K562 (cell line): ENCODE measurements around the gene ASMTL. TPM values are rescaled to one million over a fixed set of nuclear protein-coding genes. Genes with fewer than 3 reads are reported as not detected.
A peak's percentile ranks its signal among the peaks of the same experiment; 100 is the strongest.

Experiments used
- ATAC-seq: fragments of 200-7000 bp; cut with Tn5 transposase; 3 replicates; pipeline ENCODE4 v1.9.1; 2020; ENCODE audit warnings: moderate library complexity
- BruUV-seq: library from RNA; stranded (reverse); fragments of 400-500 nt; replicated peaks from 2 replicates; lab custom pipeline; 2021; lab: Mats Ljungman, UMichigan
- CTCF ChIA-PET: fragments of 300-600 bp; formaldehyde crosslinking; extraction: SDS; loops from one replicate; lab custom pipeline; 2021; ENCODE audit warnings: low intra/inter-chr PET ratio; lab: Yijun Ruan, JAX
- POLR2A ChIA-PET: fragments of 300-600, 350-650 bp; sonication (Branson Sonifier 250); formaldehyde crosslinking; extraction: SDS; loops from one replicate; lab custom pipeline; 2021; ENCODE audit warnings: antibody characterized with exemption, inconsistent platforms; lab: Yijun Ruan, JAX
- DNase-seq, 4 experiments: peaks; one replicate each; pipeline versions ENCODE4 v3.0.0 to v3.0.0-alpha.2; 2011 to 2018; ENCODE audit warnings: low spot score in 3 of 4, mixed read lengths in 3 of 4; ENCODE audit errors: extremely low read depth in 1 of 4
- FAIRE-seq: peaks from 2 replicates; lab custom pipeline; 2011; peaks lifted over from hg19 to GRCh38; lab: Jason Lieb, UNC
- H2AFZ ChIP-seq: 2 replicates; pipeline ENCODE4 v1.6.0; 2011; ENCODE audit warnings: low read depth, low read length, control low read depth, inconsistent platforms
- H3K27ac ChIP-seq: fragments of 200-600 bp; 3 replicates; pipeline ENCODE4 v1.8.0; 2011; ENCODE audit warnings: low read depth, mild to moderate bottlenecking, control low read depth, inconsistent platforms, low read length, moderate library complexity, mixed read lengths; ENCODE audit errors: extremely low read depth
- H3K27me3 ChIP-seq, 2 experiments: fragments of 300-600 bp in 1 of 2; 2 replicates in 1 of 2; 3 replicates in 1 of 2; pipeline versions ENCODE4 v1.6.0 to v1.8.0; 2011; ENCODE audit warnings: inconsistent platforms in 2 of 2, low read length in 2 of 2, mild to moderate bottlenecking in 1 of 2, mixed read lengths in 1 of 2, moderate library complexity in 1 of 2; ENCODE audit not compliant: control insufficient read depth in 2 of 2, insufficient read depth in 2 of 2
- H3K36me3 ChIP-seq: fragments of 300-600 bp; 3 replicates; pipeline ENCODE4 v1.8.0; 2011; ENCODE audit warnings: mild to moderate bottlenecking, low read length, inconsistent platforms; ENCODE audit not compliant: control insufficient read depth, insufficient read depth
- H3K4me1 ChIP-seq, 2 experiments: fragments of 200-600 bp in 1 of 2; replicated peaks in 1 of 2; 2 replicates in 1 of 2; 3 replicates in 1 of 2; pipeline versions ENCODE4 v1.5.1 to v1.8.0; 2011; ENCODE audit warnings: inconsistent platforms in 2 of 2, low read length in 2 of 2, mild to moderate bottlenecking in 1 of 2, mixed read lengths in 1 of 2, moderate library complexity in 1 of 2; ENCODE audit not compliant: control insufficient read depth in 2 of 2, insufficient read depth in 2 of 2
- H3K4me2 ChIP-seq: 2 replicates; pipeline ENCODE4 v1.6.1; 2011; ENCODE audit warnings: low read length, control low read depth, inconsistent platforms, mixed read lengths; ENCODE audit not compliant: insufficient read depth
- H3K4me3 ChIP-seq: fragments of 200-600 bp; sonication (generic), shearing (Covaris generic); 2 replicates; pipeline ENCODE4 v1.5.1; 2016; ENCODE audit warnings: control low read depth, inconsistent platforms
- H3K79me2 ChIP-seq: fragments of 200-600 bp; 3 replicates; pipeline ENCODE4 v1.8.0; 2011; ENCODE audit warnings: low read length, inconsistent platforms; ENCODE audit not compliant: control insufficient read depth, insufficient read depth
- H3K9ac ChIP-seq, 2 experiments: 2 replicates each; pipeline versions ENCODE4 v1.6.0 to v1.6.1; 2011; ENCODE audit warnings: low read depth in 2 of 2, low read length in 2 of 2, control low read depth in 1 of 2, inconsistent platforms in 1 of 2, mild to moderate bottlenecking in 1 of 2, mixed read lengths in 1 of 2; ENCODE audit not compliant: insufficient read depth in 1 of 2
- H3K9me1 ChIP-seq: one replicate; pipeline ENCODE4 v1.6.0; 2011; ENCODE audit warnings: inconsistent platforms, mild to moderate bottlenecking, low read length, moderate library complexity; ENCODE audit not compliant: control insufficient read depth, insufficient read depth
- H3K9me3 ChIP-seq: replicated peaks from 2 replicates; pipeline ENCODE4 v1.5.1; 2011; ENCODE audit warnings: low read depth, low read length, inconsistent platforms; ENCODE audit not compliant: control insufficient read depth, insufficient read depth
- H4K20me1 ChIP-seq: replicated peaks from 2 replicates; pipeline ENCODE4 v1.6.1; 2011; ENCODE audit warnings: low read length, inconsistent platforms, mixed read lengths; ENCODE audit not compliant: control insufficient read depth, insufficient read depth
- BHLHE40 ChIP-seq: IDR thresholded peaks from 2 replicates; pipeline ENCODE4 v1.6.1; 2011; ENCODE audit warnings: low read length, improper control_type of control experiment
- CBFA2T2 ChIP-seq: fragments of 450-650 bp; conservative IDR thresholded peaks from 2 replicates; pipeline ENCODE4 v1.6.1; 2017; ENCODE audit warnings: mild to moderate bottlenecking
- FOSL1 ChIP-seq: fragments of 200-800 bp; sonication (Bioruptor generic); conservative IDR thresholded peaks from 2 replicates; pipeline ENCODE4 v1.6.1; 2016; ENCODE audit warnings: missing genetic modification characterization, missing compliant biosample characterization
- HMGN3 ChIP-seq: IDR thresholded peaks from 2 replicates; pipeline ENCODE4 v1.6.1; 2011; ENCODE audit warnings: borderline replicate concordance, low read depth, mild to moderate bottlenecking, mixed read lengths, low read length; ENCODE audit not compliant: insufficient read length; ENCODE audit errors: extremely low read depth
- HNRNPK ChIP-seq: fragments of 200-400 bp; formaldehyde crosslinking; IDR thresholded peaks from one replicate; pipeline ENCODE4 v1.6.1; 2018; ENCODE audit warnings: mild to moderate bottlenecking, low read depth, low read length; ENCODE audit not compliant: poor library complexity, severe bottlenecking
- MBD2 ChIP-seq: sonication (generic); IDR thresholded peaks from 2 replicates; pipeline ENCODE4 v1.6.1; 2016; ENCODE audit warnings: low read depth, borderline replicate concordance
- MYNN ChIP-seq, 2 experiments: sonication (generic); formaldehyde crosslinking in 1 of 2; IDR thresholded peaks; 2 replicates each; pipeline versions ENCODE4 v1.5.0 to v1.6.1; 2016 to 2020; ENCODE audit warnings: antibody characterized with exemption in 1 of 2, missing genetic modification reagents in 1 of 2
- POLR2A ChIP-seq: fragments of 450-650 bp; conservative IDR thresholded peaks from 2 replicates; pipeline ENCODE4 v1.6.1; 2016
- POLR2AphosphoS2 ChIP-seq: IDR thresholded peaks from 2 replicates; pipeline ENCODE4 v1.6.1; 2012; ENCODE audit warnings: low read length, improper control_type of control experiment
- POLR2AphosphoS5 ChIP-seq: IDR thresholded peaks from 2 replicates; pipeline ENCODE4 v1.6.1; 2011; ENCODE audit warnings: mild to moderate bottlenecking, low read depth, low read length, moderate library complexity; ENCODE audit not compliant: control insufficient read depth, insufficient read depth
- POLR2G ChIP-seq: fragments of 200-400 bp; formaldehyde crosslinking; IDR thresholded peaks from 2 replicates; pipeline ENCODE4 v1.6.1; 2017; ENCODE audit warnings: low read depth, mild to moderate bottlenecking, antibody characterized with exemption, low read length, moderate library complexity
- RAD51 ChIP-seq: fragments of 450-650 bp; IDR thresholded peaks from 2 replicates; pipeline ENCODE4 v1.7.1; 2016; ENCODE audit warnings: low read depth, mild to moderate bottlenecking, borderline replicate concordance
- RBFOX2 ChIP-seq: fragments of 200-400 bp; formaldehyde crosslinking; IDR thresholded peaks from 2 replicates; pipeline ENCODE4 v1.6.1; 2017; ENCODE audit warnings: low read depth, mild to moderate bottlenecking, low read length, moderate library complexity
- RBM25 ChIP-seq: fragments of 200-400 bp; formaldehyde crosslinking; IDR thresholded peaks from 2 replicates; pipeline ENCODE4 v1.6.1; 2018; ENCODE audit warnings: low read length, low read depth, moderate library complexity; ENCODE audit not compliant: severe bottlenecking
- SUPT5H ChIP-seq: fragments of 450-650 bp; IDR thresholded peaks from 2 replicates; pipeline ENCODE4 v1.6.1; 2016
- TFAM ChIP-seq: fragments of 250-450 bp; sonication (Bioruptor Pico); conservative IDR thresholded peaks from 2 replicates; pipeline ENCODE4 v1.5.0; 2021; ENCODE audit warnings: mild to moderate bottlenecking, moderate library complexity
- TFE3 ChIP-seq: fragments of 450-650 bp; formaldehyde crosslinking; IDR thresholded peaks from 2 replicates; pipeline ENCODE4 v1.4.0; 2020; ENCODE audit warnings: mild to moderate bottlenecking, mixed read lengths
- USF2 ChIP-seq: sonication (generic); formaldehyde crosslinking; IDR thresholded peaks from 2 replicates; pipeline ENCODE4 v1.5.0; 2020; ENCODE audit warnings: missing genetic modification reagents
- ZNF224 ChIP-seq: sonication (generic); formaldehyde crosslinking; IDR thresholded peaks from 2 replicates; pipeline ENCODE4 v1.8.0; 2022; ENCODE audit warnings: mild to moderate bottlenecking, missing genetic modification reagents
- WGBS: fragments of 100-300 bp; shearing (Covaris generic); methylation state at CpG from one replicate; pipeline ENCODE4 v1.1.6; 2016; ENCODE audit warnings: low coverage, mixed read lengths; ENCODE audit not compliant: insufficient coverage; ENCODE audit errors: missing lambda C conversion rate; 5-methylcytosine and 5-hydroxymethylcytosine counted together
- in situ Hi-C: fragments of 300-500 bp; cut with MboI; formaldehyde crosslinking; loops from 4 replicates; pipeline ENCODE4 v1.15.0; 2018; ENCODE audit warnings: inconsistent platforms, mixed read lengths
- intact Hi-C: fragments of 100-400 bp; cut with micrococcal nuclease; formaldehyde crosslinking; loops from 2 replicates; pipeline ENCODE4 v1.14.2; 2022
- polyA plus RNA-seq, 8 experiments: library from polyadenylated mRNA; depleted of rRNA in 4 of 8; stranded (reverse) in 5 of 8; unstranded in 3 of 8; fragments of >200 nt; fragmentation: Nextera tagmentation in 2 of 8; fragmentation: Illumina TruSeq in 1 of 8; extraction: Ambion mirVana in 2 of 8; extraction: Trizol in 1 of 8; gene quantifications; 2 replicates each; pipeline versions ENCODE4 v1.2.1 to v1.2.3, GENCODE V29; 2011 to 2014; ENCODE audit warnings: inconsistent platforms in 1 of 8, missing spikeins in 1 of 8
- total RNA-seq, 7 experiments: library from RNA; depleted of rRNA in 6 of 7; stranded (reverse); fragments of >200 nt in 6 of 7; fragmentation: Illumina TruSeq in 2 of 7; extraction: Trizol in 2 of 7; gene quantifications; 2 replicates each; pipeline versions ENCODE4 v1.2.1 to v1.2.3, GENCODE V29; 2011 to 2021; ENCODE audit warnings: low replicate concordance in 1 of 7
- TF ChIP-seq, protein P1 (sequence below): sonication (generic); formaldehyde crosslinking; IDR thresholded peaks from 2 replicates; pipeline ENCODE4 v1.9.0; 2022; ENCODE audit warnings: mild to moderate bottlenecking, missing genetic modification reagents

The ASMTL gene
- total and polyA plus RNA-seq, 9 of the 15 experiments (the other 6 are each of a cell fraction or from before 2014, with no cell fraction given): 0.56 to 20.6 (median 7.6) TPM

GRCh38 chrX:1384658-1385252 lies 68.0 kb downstream of the ASMTL start:
- peak overlapping the region in 1 of 2 experiments; percentile 52; a peak in 2 of 4 replicates for H3K9ac ChIP-seq
- H3K27ac ChIP-seq: no peak overlapping the region
- H3K4me3 ChIP-seq: no peak overlapping the region
- peak in 2 of 4 experiments; percentile 4 to 30 for DNase-seq
- POLR2A ChIA-PET: no interaction called here
- peaks cover 7 to 46% of the 10 kb centered on the region in 2 experiments; a peak in 3 of 5 replicates for H3K4me1 ChIP-seq
- in situ Hi-C loops: no loop called here
- intact Hi-C loops: no loop called here
- no peak overlapping the region for H3K4me2 ChIP-seq
- WGBS: 58% methylated on average over 9 of the region's 18 CpGs
- no peak for FAIRE-seq
- no peaks in the 10 kb centered on the region for H3K27me3 ChIP-seq
- H3K9me1 ChIP-seq: peaks cover 8% of the 10 kb centered on the region
- peaks cover 53% of the 10 kb centered on the region for H3K36me3 ChIP-seq
- H4K20me1 ChIP-seq: peaks cover 30% of the 10 kb centered on the region
- peaks cover 27% of the 10 kb centered on the region for H3K79me2 ChIP-seq
- no TSS peak for BruUV-seq
- no peaks in the 10 kb centered on the region for H3K9me3 ChIP-seq
- ATAC-seq: peak; percentile 9
- no peak overlapping the region for H2AFZ ChIP-seq
- CTCF ChIA-PET: no interaction called here
- TF ChIP-seq USF2 (peak; percentile 59), FOSL1 (tag) (no peak), RBFOX2 (peak; percentile 50; the same call in 1 of the 2 replicates), TFAM (no peak), POLR2A (peak; percentile 70), TFE3 (CRISPR knock-in tag) (peak; percentile 83), RBM25 (no peak), HMGN3 (peak; percentile 39), SUPT5H (peak; percentile 60), POLR2AphosphoS2 (peak; percentile 81), ZNF224 (no peak), BHLHE40 (peak; percentile 44; the same call in 1 of the 2 replicates), MBD2 (0 out of 2 replicates have a peak, but pooled peaks have one; percentile 14), POLR2AphosphoS5 (peak; percentile 69), CBFA2T2 (peak; percentile 43; the same call in 1 of the 2 replicates), RAD51 (peak; percentile 84), HNRNPK (no peak), POLR2G (peak; percentile 51), MYNN (IDR thresholded peaks at IDR 0.05) (peak; percentile 63; the same call in 1 of the 2 replicates), MYNN (CRISPR knock-in tag; IDR thresholded peaks at IDR 0.05) (no peak)
- TF ChIP-seq, protein P1, sequence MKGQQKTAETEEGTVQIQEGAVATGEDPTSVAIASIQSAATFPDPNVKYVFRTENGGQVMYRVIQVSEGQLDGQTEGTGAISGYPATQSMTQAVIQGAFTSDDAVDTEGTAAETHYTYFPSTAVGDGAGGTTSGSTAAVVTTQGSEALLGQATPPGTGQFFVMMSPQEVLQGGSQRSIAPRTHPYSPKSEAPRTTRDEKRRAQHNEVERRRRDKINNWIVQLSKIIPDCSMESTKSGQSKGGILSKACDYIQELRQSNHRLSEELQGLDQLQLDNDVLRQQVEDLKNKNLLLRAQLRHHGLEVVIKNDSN (CRISPR knock-in tag): peak; percentile 59
